Umbilical cord (tissue), 2 donors: ENCODE results near the gene P2RX7. TPM values are rescaled to one million over a fixed set of nuclear protein-coding genes. Genes with fewer than 3 reads are reported as not detected.

Source experiments
- DNase-seq: peaks from one replicate; pipeline ENCODE4 v3.0.0-alpha.2; 2015; ENCODE audit warnings: low spot score
- total RNA-seq: library from RNA; depleted of rRNA; stranded (reverse); fragments of >200 nt; gene quantifications from one replicate; pipeline ENCODE4 v1.2.3, GENCODE V29; 2014; ENCODE audit warnings: low replicate concordance; ENCODE audit not compliant: insufficient read depth

P2RX7 gene
- total RNA-seq, 1 donor from 2014 or later: 5.3 TPM

DNA sequence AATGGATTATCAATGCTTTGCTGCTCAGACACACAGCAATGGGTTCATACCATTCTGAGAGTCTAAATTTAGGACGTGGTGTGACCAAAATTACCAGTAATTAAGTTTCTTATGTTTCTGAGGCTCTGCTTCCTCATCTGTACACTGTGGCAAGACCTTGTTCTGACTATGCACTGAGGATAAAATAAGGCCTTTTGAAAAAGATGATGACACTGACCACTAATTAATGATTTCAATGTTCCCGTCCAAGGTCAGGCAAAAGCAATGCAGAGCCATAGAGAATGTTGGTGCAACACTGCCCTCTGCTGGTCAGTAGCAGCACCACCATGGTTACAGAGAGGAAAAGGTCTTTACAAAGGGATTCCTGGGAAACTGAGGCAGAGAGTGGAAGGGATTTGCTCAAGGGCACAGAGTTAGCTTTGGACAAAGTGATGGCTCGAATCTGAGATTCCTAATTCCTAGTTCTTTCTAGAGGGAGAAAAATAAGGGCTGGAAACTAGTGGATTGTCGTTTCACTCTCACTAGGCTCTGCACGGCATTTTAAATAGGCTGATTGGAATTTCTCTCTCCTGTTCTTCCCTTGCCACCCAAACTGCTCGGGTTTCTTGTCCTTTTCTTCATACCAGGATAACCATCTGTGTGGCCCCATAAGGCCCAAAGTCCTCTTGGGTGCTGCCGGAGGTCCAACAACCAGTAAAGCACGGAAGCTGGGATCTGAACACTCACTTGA, 22.3 kb upstream of the P2RX7 start:
- peak; percentile 58 for DNase-seq

DNA sequence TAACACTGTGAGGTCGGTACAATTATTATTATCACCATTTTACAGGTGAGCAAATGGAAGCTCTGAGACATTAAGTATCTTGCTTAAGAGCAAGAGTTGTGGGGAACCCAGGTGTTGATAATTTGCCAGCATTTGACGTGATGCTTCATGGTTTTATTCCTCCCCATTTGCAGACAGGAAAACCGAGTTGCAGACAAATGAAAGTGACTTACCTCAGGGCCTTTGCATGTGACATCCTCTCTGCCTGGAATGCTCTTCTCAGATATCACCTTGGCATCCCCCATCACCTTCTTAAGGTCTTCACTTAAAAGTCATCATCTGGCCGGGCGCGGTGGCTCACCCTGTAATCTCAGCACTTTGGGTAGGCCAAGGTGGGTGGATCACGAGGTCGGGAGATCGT, 21.0 kb upstream of the P2RX7 start:
- DNase-seq: no peak

DNA sequence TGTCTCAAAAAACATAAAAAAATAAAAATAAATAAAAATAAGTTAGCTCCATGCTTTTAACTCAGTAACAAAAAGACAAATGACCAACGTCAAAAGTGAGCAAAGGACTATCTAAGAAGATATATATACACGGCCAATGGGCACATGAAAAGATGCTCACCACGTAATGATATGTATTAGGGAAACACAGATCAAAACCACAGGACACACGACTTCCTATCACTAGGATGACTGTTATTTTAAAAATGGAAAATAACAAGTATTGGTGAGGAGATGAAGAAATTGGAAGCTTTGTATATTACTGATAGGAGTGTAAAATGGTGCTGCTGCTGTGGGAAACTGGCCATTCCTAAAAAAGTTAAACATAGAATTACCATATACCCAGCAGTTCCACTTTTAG, 20.2 kb upstream of the P2RX7 start:
- no peak for DNase-seq

DNA sequence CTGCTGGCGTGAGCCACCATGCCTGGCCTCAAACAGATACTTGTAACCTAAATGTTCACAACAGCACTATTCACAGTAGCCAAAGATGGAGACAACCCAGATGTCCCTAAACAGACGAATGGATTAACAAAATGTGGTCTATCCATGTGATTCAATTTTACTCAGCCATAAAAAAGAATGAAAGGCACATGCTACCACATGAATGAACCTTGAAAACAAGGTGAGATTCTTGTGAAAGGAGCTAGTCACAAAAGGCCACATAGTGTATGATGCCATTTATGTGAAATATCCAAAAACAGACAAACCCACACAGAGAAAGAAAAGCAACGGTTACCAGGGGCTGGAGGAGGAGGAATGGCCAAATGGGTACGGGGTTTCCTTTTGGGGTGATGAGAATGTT, 19.6 kb upstream of the P2RX7 start:
- DNase-seq: no peak

DNA sequence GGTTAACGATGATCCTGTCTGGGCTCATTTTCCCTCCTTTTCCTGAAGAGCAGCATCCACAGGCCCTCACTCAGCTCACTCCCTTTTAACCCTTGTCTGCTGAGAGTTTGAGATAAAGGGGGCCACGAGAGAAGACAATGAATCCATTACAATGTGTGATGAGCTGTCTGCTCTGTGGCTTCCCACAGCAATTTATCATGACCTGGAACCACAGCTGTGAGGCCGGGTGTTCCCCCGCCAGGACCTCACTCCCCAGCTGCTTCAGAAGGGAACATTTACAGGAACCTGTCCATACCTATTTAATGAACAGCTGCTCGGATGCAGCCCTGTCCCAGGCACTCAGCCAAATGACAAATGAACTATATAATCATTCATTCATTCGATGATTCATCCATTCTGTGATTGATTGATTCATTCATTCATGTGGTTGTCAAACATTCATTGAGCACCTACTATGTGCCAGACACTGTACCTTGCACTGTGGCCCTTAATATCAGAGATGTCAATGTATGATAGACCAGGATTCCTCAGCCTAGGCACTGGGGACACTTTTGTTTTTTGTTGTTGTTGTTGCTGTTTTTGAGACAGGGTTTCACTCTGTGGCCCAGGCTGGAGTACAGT, 18.5 kb upstream of the P2RX7 start:
- no peak for DNase-seq

DNA sequence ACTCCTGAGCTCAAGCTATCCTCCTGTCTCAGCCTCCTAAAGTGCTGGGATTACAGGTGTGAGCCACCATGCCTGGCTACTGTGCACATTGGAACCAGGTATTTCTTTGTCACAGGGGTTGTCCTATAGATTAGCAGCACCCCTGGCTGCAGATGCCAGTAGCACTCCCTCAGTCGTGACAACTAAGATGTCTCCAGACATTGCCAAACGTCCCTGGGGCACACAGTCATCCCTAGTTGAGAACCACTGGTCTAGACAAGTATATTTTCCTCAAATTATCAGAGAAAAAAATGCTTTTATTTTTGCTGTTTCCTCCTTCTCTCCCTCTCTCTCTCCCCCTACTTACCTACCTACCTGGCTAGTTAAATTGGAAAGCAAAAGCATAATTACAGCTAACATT, 17.9 kb upstream of the P2RX7 start:
- DNase-seq: no peak

DNA sequence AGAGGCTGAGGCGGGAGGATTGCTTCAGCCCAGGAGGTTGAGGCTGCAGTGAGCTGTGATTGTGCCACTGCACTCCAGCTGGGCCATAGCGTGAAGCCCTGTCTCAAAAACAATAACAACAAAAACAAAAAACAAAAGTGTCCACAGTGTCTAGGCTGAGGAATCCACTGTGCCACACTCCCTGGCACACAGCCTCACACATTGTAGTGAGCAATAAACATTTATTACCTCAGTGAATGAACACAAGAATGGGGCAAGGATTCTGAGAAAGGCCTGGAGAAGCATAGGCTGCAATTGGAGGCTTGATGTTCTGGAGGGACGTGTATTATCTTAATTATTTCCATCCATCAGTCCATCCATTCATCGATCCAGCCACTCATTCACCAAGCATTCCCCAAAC, 17.1 kb upstream of the P2RX7 start:
- no peak for DNase-seq

DNA sequence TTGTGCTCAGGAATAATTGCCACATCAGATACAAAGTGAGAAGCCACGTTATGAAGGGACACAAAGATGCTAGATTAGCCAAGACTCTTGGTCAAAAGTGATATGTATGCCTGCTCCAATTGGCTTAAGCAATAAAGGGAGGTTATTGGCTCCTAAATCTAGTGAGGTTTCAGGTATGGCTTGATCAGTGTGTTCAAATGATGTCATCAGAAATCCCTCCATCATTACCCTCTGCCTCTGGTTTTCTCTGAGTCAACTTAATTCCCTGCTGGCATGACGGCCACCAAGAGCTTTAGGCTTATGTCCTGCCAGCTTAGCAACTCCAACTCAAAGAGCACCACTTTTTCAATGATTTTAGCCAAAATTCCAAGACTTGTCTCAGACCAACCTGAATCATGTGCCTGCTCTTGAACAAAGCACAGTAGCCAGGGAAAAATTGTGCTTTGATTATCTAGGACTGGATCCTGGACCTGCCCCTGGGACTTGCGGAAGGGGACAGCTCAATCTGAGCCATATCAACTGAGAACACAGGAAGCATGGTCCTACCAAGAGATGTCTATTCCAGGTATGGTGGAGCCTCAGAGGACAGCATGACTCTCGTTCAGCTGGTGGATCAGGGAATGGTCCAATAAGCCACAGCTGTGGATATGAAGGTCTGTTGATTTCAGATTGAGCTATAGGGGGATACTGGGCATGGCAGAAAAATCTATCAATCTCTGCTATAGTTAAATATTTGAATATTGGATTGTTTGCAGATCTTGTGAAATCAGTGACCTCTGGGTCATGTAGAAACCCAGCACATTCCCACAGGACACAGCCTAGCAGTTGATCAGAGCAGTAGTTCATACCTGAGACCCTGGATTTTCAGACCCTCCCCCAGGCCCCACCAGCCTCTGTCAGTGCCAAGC, 16.1 kb upstream of the P2RX7 start:
- no peak for DNase-seq

DNA sequence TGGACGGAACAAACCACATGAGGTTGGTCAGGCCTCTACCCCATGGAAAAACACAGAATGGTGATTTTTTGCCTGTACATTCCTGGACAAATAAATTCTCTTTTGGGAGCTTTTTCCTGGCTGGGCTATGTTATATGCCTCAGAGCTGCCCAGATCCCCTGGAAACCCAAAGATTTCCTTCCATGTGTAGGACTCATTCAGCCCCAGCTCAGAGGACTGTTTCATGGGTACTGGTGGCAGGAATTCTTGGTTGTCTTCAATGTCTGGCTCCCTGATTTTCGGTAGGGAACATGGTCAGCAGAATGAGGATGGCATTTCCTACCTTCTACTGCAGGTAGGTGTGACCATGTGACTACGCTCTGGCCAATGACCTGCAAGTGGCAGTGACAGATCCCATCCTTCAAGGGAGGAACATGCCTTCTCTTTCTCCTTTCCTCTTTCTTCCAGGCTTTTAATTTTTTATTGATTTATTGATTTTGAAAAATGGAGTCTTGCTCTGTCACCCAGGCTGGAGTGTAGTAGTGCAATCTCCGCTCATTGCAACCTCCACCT, 15.4 kb upstream of the P2RX7 start:
- no peak for DNase-seq

DNA sequence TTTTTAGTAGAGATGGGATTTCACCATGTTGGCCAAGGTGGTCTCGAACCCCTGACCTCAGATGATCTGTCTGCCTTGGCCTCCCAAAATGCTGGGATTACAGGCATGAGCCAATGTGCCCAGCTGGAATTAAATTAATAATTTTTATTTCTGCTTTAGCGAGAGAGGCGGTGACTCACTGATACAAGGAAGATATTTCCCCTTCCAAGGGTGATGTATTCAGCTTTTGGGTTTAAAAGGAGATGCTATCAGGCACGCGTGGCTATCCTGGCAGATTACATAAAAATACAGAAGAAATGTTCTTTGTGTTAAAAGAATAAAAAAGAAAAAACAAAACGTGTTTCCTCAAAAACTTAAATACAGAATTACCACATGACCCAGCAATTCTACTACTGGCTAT, 12.4 kb upstream of the P2RX7 start:
- DNase-seq: no peak

DNA sequence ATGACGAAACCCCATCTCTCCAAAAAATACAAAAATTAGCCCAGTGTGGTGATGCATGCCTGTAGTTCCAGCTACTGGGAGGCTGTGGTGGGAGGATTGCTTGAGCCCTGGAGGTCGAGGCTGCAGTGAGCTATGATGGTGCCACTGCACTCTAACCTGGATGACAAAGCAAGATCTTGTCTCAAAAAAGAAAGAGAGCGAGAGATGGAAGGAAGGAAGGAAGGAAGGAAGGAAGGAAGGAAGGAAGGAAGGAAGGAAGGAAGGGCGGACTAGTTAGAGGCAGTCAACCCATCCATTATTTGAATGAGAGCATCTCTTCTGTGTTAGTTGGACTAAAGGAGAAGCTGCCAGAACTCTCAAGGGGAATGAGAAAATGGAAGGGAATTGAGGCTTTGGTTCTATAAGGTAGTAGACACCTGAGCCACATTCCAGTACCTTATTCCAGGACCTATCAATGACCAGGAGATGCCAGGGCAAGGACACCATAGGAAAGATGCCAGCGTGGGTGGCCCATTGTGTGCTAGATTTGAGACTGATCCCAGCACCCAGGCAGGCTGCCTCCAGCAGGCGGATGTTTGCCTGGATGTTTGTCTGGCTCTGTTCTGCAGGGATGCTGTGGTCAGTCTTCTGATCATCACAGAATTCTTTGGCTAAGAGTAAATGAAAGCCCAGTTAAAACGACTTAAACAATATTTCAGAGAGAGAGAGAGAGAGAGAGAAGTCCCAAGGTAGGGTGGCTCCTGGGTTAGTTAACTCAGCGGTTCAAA, 11.5 kb upstream of the P2RX7 start:
- no peak for DNase-seq

DNA sequence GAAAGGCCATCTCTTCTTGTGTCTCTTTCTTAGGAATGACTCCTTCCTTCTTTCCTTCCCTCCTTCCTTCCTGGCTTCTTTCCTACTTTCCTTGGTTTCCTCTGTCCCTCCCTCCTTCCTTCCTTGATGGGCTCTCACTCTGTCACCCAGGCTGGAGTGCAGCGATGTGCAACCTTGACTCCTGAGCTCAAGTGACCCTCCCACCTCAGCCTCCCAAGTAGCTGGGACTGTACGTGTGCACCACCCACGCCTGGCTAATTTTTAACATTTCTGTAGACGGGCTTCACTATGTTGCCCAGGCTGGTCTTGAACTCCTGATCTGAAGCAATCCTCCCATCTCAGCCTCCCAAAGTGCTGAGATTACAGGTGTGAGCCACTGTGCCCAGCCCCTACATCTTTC, 10.9 kb upstream of the P2RX7 start:
- no peak for DNase-seq

DNA sequence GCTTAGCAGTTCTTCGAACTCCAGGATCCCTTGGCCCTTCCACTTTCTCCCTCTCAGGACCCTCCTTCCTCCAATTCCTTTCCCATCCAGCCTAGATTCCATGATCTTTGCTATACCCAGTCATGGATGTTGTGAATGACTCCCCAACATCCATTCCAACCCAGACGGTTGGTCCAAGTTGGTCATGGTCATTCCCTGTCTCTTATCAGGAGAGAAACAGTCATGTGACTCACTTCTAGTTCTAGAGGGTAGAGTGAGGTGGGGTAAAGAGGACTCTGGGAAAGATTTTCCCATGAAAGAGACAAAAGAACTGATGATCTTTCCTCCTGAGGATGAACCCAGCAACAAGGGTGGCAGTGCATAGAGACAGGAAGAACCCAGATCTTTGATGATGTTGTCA, 9.2 kb upstream of the P2RX7 start:
- no peak for DNase-seq

DNA sequence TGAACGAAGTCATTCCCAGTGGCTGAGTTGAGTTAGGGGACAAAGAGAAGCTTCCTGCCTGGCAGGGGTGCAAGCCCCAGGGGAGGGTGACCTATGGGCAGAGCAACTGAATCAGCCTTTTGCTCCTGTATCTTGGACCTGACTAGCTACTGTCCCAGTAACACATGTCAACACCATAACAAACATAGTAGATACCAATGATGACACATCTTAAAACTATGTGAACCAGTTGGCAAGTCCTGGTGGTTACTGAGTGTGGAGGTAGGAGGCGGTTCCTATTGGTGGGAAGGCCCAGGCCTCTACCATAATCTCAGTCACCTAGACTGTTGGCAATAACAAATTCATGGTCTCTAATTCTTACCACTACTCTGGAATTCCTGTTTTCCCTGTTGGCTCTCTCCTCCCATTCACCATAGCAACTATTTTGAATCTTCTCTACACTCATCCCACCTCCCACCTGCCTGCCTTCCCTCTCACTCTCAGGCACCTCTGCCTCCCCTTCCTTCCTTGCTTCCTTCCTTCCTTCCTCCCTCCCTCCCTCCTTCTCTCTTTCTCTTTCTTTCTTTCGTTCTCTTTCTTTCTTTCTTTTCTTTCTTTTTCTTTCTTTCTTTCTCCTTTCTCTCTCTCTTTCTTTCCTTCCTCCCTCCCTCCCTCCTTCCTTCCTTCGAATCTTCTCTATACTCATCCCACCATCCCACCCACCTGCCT, 8.1 kb upstream of the P2RX7 start:
- DNase-seq: no peak

DNA sequence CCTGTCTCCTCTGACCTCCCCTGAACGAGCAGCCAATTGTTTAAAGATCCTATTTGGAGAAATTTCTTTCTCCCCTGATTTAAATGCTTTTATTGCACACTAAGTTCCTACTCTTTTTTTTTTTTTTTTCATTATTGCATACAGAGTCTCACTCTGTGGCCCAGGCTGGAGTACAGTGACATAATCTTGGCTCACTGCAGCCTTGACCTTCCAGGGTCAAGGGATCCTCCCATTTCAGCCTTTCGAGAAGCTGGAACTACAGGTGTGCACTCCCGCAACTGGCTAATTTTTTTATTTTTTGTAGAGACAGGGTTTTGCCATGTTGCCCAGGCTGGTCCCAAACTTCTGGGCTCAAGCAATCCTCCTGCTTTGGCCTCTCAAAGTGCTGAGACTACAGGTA, 5.2 kb upstream of the P2RX7 start:
- no peak for DNase-seq

DNA sequence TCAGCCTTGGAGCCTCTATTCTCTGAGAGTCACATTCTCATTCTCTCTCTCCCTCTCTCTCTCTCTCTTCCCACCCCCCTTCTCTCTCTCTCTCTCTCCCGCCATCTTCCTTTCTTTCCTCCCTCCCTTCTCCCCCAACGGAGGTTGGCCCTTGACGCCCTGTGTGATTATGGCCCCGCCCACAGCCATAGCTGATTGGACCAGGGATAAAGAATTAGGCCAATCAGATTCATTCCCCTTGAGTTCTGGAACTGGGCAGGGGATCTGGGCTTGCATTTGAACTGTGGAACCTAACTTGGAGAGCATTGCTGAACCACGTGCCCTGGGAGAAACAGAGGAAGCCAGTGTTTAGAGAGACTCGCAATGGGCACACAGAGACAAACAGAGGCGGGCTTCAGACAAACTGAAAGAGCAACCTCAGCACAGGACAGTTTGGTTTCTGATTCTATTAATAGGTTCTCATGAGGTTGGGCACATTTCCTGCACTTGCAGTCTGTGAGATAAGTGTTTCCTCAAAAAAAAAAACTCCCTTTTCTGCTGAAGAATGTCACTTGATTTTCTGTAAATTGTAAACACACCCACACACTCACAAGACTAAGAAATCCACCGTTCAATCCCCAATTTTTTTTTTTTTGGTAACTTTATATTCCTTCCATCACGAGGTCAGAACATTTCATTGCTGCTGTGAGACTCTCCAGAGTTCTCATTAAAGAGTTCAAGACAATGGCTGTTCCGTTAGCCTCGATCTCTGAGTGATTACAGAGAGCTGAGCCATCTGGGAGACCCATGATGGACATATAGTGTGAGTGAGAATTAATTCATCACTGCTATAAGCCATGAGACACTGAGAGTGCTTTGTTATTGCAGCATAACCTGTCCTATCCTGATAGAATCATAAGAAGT, 3.5 kb upstream of the P2RX7 start:
- peak; percentile 73 for DNase-seq

DNA sequence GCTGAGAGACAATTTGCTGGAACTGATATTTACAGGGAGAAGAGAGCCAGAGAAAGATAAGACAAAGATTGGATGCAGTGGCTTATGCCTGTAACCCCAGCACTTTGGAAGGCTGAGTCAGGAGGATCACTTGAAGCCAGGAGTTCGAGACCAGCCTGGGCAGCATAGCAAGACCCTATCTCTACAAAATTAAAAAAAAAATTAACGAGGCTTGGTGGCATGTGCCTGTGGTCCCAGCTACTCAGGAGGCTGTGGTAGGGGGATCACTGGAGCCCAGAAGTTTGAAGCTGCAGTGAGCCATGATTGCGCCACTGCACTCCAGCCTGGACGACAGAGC, 2.9 kb upstream of the P2RX7 start:
- DNase-seq: no peak

DNA sequence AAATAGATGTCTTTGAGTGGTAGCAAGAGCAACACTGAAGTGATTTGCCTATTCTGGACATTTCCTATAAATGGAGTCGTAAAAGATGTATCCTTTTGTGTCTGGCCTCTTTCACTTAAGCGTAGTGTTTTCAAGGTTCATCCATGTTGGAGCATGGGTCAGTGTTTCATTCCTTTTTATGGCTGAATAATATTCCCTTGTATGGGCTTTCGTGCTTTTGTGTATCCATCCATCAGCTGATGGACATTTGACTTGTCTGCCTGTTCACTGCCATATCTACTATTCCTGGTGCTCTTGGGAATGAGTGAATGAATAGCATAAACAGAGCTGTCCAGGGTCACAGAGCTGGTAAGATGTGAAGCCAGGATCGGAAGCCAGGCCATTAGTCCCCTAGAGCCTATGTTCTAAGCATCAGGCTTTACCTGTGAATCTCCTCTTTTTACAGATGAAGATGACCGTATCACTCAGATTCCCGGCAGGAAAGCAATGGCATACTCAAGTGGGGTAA, 1.8 kb upstream of the P2RX7 start:
- no peak for DNase-seq

DNA sequence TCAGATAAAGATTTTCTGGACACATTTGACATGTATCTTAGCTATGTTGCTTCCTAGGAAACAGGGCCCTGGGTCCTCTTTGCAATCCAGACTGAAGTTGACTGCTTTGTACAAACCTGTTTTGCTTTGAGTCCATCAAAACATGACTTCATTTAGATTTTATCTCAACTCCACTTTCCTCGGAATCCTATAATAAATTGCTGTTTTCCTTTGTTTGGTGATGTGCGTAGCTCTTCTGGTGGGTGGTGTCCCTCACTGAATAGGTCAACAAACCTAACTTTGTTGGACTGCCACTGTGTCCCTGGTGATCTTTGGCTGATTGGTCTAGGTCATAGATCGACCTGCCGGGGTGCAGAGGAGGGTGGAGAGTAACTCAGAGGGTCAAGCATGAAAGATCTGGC, 735 bp upstream of the P2RX7 start:
- DNase-seq: peak; percentile 58

DNA sequence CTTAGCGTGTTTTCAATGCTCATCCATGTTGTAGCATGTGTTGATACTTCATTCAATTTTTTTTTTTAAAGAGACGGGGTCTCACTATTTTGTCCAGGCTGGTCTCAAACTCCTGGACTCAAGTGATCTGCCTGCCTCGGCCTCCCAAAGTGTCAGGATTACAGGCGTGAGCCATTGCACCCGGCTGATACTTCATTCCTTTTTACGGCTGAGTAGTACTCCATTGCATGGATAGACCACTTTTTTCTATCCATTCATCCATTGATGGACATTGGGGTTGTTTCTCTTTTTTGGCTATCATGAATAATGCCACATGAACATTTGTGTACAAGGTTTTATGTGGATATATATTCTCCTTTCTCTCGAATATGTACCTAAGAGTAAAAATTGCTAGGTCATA, 1.2 kb downstream of the P2RX7 start:
- no peak for DNase-seq
